Activated CD8-positive, alpha-beta memory T cell treated with anti-CD3 and anti-CD28 coated beads for 4 hours (primary cell): Measurements from ENCODE around the gene MRPS10.
"Not testable (repeated sequence)": the region's sequence is repeated elsewhere in the genome, so short reads cannot be mapped to it uniquely, and the experiment has no call there.

ENCODE experiments used
- DNase-seq, 2 donors: peaks; one replicate each; pipeline ENCODE4 v3.0.0-alpha.2; 2020; ENCODE audit warnings: low read depth in 2 of 2

MRPS10 gene

GRCh38 chr6:42176981-42177380 is 40.7 kb downstream of the MRPS10 start:
- no peak for DNase-seq

- DNase-seq: no peak
Observed at GRCh38 chr6:42175860-42176259, 41.8 kb downstream of the MRPS10 start.

- no peak for DNase-seq
Observed at GRCh38 chr6:42173101-42173500, 44.6 kb downstream of the MRPS10 start, which contains the start of gene GUCA1A. TSS of gene GUCA1A (plus strand) at chr6:42173364. CDS start at chr6:42173614, 250 bp downstream.

- DNase-seq: no peak
Observed at GRCh38 chr6:42171813-42172581, 45.7 kb downstream of the MRPS10 start.

- DNase-seq: not testable (repeated sequence)
Observed at GRCh38 chr6:42169780-42170179, 47.9 kb downstream of the MRPS10 start.

GRCh38 chr6:42168650-42169049 is 49.0 kb downstream of the MRPS10 start:
- no peak for DNase-seq

- DNase-seq: peak; percentile 56 to 65
Observed at GRCh38 chr6:42166444-42167141, 51.1 kb downstream of the MRPS10 start.

GRCh38 chr6:42165016-42165415 is 52.6 kb downstream of the MRPS10 start:
- DNase-seq: no peak

GRCh38 chr6:42163981-42164380 is 53.7 kb downstream of the MRPS10 start:
- no peak for DNase-seq

GRCh38 chr6:42162812-42163211 is 54.8 kb downstream of the MRPS10 start:
- no peak for DNase-seq

- DNase-seq: no peak
Observed at GRCh38 chr6:42162384-42162783, 55.3 kb downstream of the MRPS10 start.

- DNase-seq: no peak
Observed at GRCh38 chr6:42159431-42160024, 58.1 kb downstream of the MRPS10 start.

GRCh38 chr6:42158631-42159030 is 59.0 kb downstream of the MRPS10 start:
- no peak for DNase-seq

GRCh38 chr6:42158011-42158410 is 59.6 kb downstream of the MRPS10 start:
- DNase-seq: no peak
